ENCODE data around the gene KIF23. TPM values are rescaled to one million over a fixed set of nuclear protein-coding genes. Genes with fewer than 3 reads are reported as not detected.

KIF23 gene
- total RNA-seq, 1 donor from 2014 or later, result 1.5 TPM

DNA sequence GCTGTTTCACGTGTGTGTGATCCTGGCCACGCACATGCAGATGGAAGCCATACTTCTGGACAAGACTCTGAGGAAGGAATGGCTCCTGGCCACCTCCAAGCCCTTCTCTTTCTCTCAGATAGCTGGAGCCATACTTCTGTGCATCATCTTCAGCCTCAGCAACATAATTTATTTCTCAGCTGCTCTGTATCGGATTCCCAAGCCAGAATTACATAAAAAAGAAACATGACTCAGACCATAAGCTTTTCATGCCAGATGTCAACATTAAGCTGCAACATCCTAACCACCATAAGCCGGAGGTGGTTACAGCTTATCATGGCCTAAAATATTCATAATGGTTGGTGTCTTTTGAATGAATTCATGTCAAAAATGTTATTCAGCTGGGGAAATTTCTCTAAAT is 10.6 kb upstream of the KIF23 start:
- DNase-seq, result no peak
- CTCF ChIA-PET, result interaction anchor here (1.2 kb wide), 1 partner anchor 9 kb away, joined by 5 read pairs; no protein-coding TSS in a partner anchor

DNA sequence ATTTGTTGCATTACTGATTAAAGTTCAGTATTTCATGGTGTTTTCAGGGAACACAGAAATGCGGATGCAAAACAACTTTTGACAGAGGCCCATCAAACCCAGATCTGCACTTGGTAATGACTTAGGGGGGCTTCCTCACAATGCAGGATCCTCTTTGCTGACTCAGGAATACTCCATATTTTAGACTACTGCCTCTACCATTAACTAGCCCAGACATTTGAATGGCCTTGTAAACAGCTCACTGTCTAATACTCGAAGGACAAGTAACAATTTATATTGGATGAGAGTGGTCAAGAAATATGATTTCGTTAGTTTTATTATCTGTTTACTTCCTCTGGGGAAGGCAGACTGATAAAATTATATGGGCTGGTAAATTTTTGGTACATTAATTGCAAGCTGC is 9.0 kb upstream of the KIF23 start:
- DNase-seq (no peak), ATAC-seq (ENCODE audit: low read depth) (no peak)
- no peaks in the 10 kb centered on the region for H3K4me1 Mint-ChIP-seq
- H3K9me3 Mint-ChIP-seq, result no peaks in the 10 kb centered on the region
- H3K4me3 Mint-ChIP-seq, result no peak overlapping the region
- ChIA-PET POLR2A (no interaction called here), CTCF (interaction anchor here (1.2 kb wide), 1 partner anchor 10 kb away, joined by 3 read pairs; no protein-coding TSS in a partner anchor)
- TF ChIP-seq, protein P1, sequence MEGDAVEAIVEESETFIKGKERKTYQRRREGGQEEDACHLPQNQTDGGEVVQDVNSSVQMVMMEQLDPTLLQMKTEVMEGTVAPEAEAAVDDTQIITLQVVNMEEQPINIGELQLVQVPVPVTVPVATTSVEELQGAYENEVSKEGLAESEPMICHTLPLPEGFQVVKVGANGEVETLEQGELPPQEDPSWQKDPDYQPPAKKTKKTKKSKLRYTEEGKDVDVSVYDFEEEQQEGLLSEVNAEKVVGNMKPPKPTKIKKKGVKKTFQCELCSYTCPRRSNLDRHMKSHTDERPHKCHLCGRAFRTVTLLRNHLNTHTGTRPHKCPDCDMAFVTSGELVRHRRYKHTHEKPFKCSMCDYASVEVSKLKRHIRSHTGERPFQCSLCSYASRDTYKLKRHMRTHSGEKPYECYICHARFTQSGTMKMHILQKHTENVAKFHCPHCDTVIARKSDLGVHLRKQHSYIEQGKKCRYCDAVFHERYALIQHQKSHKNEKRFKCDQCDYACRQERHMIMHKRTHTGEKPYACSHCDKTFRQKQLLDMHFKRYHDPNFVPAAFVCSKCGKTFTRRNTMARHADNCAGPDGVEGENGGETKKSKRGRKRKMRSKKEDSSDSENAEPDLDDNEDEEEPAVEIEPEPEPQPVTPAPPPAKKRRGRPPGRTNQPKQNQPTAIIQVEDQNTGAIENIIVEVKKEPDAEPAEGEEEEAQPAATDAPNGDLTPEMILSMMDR (IDR thresholded peaks at IDR 0.05), result no peak
- no peak overlapping the region for H3K27ac Mint-ChIP-seq
- intact Hi-C loops (cut with micrococcal nuclease), result no loop called here
- no peaks in the 10 kb centered on the region for H3K36me3 Mint-ChIP-seq (ENCODE audit: low read depth)
- H3K27me3 Mint-ChIP-seq, result peaks cover 6% of the 10 kb centered on the region

More for the DNA sequence above, 10.6 kb upstream of the KIF23 start:
- Mint-ChIP-seq H3K4me3 (no peak overlapping the region), H3K27me3 (peaks cover 2% of the 10 kb centered on the region), H3K4me1 (no peaks in the 10 kb centered on the region), H3K9me3 (no peaks in the 10 kb centered on the region), H3K36me3 (ENCODE audit: low read depth) (no peaks in the 10 kb centered on the region), H3K27ac (no peak overlapping the region)
- POLR2A ChIA-PET, result no interaction called here
- TF ChIP-seq, protein P1 (IDR thresholded peaks at IDR 0.05), result no peak
- intact Hi-C loops (cut with micrococcal nuclease), result no loop called here
- no peak for ATAC-seq (ENCODE audit: low read depth)

DNA sequence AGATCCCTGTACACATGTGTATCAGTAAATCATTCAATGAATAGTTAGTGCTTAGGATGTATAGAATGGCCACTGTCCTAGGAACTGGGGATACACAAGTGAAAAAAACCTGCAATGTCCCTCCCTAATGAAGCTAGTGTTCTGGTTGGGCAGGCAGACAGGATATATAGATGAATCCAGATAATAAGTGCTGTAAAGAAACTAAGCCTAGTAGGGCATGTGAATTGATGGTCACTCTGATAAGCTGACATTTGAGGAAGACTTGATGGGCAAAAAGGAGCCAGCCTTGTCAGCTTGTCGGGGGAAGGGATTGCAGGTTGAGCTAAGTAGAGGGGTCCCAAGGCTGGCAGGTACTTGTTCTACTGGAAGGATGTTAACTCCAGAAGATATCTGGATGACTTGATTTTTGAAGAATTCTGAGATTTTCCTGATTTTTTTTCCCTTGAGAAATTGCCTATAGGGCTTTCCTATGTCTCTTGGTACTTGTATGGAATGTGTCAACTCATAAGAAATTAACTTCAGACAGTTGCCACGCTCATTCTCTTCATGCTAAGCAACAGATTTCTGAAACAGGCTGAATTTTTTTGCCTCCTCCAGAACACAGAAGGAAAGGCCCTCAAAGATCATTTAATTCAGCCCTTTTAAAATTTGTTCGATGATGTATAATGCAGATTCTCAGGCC is 6.3 kb upstream of the KIF23 start:
- DNase-seq, result no peak
- TF ChIP-seq, protein P1 (IDR thresholded peaks at IDR 0.05), result no peak
- Mint-ChIP-seq H3K36me3 (ENCODE audit: low read depth) (no peaks in the 10 kb centered on the region), H3K4me1 (no peaks in the 10 kb centered on the region), H3K9me3 (no peaks in the 10 kb centered on the region), H3K27ac (no peak overlapping the region), H3K4me3 (no peak overlapping the region), H3K27me3 (peaks cover 7% of the 10 kb centered on the region)
- POLR2A ChIA-PET, result no interaction called here
- no peak for ATAC-seq (ENCODE audit: low read depth)
- intact Hi-C loops (cut with micrococcal nuclease), result no loop called here
- CTCF ChIA-PET, result interaction anchor here (1.3 kb wide), 1 partner anchor 12 kb away, joined by 4 read pairs; no protein-coding TSS in a partner anchor

DNA sequence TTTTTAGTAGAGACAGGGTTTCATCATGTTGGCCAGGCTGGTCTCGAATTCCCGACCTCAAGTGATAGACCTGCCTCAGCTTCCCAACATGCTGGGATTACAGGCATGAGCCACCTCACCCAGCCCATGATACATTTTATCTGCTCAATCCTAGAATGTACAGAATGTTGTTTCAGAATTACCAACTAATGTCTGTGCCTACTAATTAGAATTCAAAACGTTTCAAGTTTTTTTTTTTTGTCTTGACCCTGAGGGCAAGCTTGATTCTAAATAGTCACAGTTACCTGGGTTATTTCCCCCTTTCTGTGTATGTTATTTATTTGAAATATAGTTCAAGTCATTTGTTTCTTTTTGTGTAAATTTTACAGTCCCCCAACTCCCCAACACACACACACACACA is 5.3 kb upstream of the KIF23 start:
- peaks cover 7% of the 10 kb centered on the region for H3K27me3 Mint-ChIP-seq
- H3K36me3 Mint-ChIP-seq (ENCODE audit: low read depth), result no peaks in the 10 kb centered on the region
- H3K27ac Mint-ChIP-seq, result no peak overlapping the region
- no peak overlapping the region for H3K4me3 Mint-ChIP-seq
- ATAC-seq (ENCODE audit: low read depth) (no peak), DNase-seq (no peak)
- H3K9me3 Mint-ChIP-seq, result no peaks in the 10 kb centered on the region
- CTCF ChIA-PET, result interaction anchor here (0.8 kb wide), 1 partner anchor 14 kb away, joined by 3 read pairs; no protein-coding TSS in a partner anchor
- POLR2A ChIA-PET, result no interaction called here
- TF ChIP-seq, protein P1 (IDR thresholded peaks at IDR 0.05), result no peak
- intact Hi-C loops (cut with micrococcal nuclease), result no loop called here
- H3K4me1 Mint-ChIP-seq, result peaks cover 2% of the 10 kb centered on the region

DNA sequence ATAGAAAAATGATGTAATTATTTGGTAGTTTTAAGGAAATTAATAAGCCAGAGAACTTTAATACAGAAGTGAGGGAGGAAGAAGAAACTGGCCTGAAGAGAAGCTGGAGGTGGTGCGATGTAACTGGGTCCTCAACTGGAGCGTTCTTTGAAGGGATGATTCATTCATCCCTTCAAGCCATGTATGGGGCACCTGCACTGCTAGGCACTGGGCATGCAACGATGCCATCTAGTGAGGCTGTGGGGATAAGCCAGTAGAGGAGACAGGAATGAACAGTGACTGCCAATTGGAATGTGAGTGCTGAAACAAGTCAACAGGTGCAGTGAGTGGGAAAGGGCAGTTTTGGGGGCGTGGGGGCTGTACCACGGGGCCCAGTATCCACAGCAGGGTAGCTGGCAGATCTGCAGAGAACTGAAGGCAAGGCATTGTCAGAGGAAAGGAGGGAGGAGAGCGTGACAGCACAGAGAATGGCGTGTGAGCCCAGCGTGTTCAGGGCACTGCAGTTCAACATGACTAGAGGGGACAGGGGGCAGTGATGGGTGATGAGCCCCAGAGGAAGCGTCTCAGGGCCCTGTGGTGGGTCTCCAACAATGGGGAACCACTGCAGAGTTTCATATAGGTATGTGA is 3.8 kb upstream of the KIF23 start:
- H3K27me3 Mint-ChIP-seq, result peaks cover 8% of the 10 kb centered on the region
- no peak for ATAC-seq (ENCODE audit: low read depth)
- peaks cover 11% of the 10 kb centered on the region for H3K4me1 Mint-ChIP-seq
- H3K4me3 Mint-ChIP-seq, result no peak overlapping the region
- ChIA-PET CTCF (no interaction called here), POLR2A (no interaction called here)
- no peak for DNase-seq
- intact Hi-C loops (cut with micrococcal nuclease), result loop anchor here (5.0 kb wide), 1 partner anchor 248 kb away; the partner anchor contains the start of gene GLCE
- TF ChIP-seq, protein P1 (IDR thresholded peaks at IDR 0.05), result no peak
- no peaks in the 10 kb centered on the region for H3K9me3 Mint-ChIP-seq
- H3K36me3 Mint-ChIP-seq (ENCODE audit: low read depth), result peaks cover 2% of the 10 kb centered on the region
- H3K27ac Mint-ChIP-seq, result no peak overlapping the region

All from activated B cell treated with CpG ODN at 0.5 μM for 24 hours (primary cell).